Germinal center (tissue), 1 donor: ENCODE measurements around the gene PROSER2.

Source experiments
- DNase-seq: peaks from one replicate; pipeline ENCODE4 v3.0.0; 2012; ENCODE audit warnings: mixed read lengths, low spot score

Gene PROSER2

DNA sequence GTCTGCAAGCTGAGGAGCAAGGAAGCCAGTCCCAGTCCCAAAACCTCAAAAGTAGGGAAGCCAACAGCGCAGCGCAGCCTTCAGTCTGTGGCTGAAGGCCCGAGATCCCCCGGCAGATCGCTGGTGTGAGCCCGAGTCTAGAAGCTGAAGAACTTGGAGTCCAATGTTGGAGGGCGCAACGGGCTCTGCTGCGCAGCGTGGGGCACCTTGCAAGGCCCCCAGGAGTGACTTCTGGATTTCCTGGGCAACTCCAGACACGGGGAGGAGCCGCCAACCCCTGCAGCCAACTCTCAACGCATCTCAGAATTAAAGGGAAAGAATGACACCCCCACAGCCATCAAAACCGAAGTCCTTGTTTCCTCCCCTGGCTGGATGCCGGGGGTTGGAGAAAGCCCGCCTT lies 18.8 kb upstream of the PROSER2 start:
- DNase-seq, result no peak

DNA sequence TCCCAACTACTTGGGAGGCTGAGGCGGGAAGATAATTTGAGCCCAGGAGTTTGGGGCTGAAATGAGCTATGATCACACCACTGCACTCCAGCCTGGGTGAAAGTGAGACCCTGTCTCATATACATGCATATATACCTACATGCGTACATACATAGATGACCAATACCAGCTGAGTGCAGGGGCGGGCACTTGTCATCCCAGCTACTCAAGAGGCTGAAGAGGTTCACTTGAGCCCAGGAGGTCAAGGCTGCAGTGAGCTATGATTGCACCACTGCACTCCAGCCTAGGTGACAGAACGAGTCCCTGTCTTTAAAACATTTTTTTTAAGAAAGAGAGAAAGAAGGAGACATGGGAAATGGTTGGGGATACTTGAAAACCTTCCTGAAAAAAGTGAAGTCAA lies 17.4 kb upstream of the PROSER2 start:
- no peak for DNase-seq

DNA sequence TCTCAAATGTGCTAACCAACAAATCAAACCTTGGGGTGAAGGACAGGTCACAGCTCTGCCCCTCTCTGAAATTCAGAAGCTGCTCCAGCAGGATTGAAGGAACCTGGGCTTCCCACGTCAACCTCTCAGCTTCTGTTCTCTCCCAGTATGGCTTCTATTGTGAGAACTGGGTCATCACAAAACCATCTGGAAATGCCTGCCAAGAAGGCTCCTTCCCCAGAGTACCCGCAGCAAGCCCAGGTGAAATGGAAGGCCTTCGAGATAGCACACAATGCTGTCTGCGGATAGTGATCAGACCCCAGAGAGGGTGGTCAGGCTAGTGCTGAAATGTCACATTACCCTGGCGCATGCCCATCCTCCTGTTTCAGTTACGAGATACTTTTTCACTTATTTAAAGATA lies 16.4 kb upstream of the PROSER2 start:
- no peak for DNase-seq

DNA sequence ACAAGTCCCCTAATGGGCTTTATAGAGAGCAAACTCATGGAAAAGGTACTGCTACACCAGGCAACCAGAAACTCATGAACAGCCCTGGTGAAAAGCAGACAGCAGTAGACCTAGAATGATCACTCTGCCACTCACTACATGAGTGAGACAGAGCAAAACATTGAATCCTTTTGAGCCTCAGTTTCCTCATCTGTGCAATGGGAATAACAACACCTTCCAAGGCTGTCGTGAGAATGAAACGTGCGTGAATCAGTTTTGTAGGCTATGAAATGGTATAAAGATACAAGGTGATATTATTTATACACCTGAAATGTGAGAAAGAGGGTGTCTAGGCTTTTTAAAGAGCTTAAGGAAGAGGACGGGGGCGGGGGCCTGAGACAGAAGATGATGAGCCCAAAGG lies 14.3 kb upstream of the PROSER2 start:
- DNase-seq, result no peak

DNA sequence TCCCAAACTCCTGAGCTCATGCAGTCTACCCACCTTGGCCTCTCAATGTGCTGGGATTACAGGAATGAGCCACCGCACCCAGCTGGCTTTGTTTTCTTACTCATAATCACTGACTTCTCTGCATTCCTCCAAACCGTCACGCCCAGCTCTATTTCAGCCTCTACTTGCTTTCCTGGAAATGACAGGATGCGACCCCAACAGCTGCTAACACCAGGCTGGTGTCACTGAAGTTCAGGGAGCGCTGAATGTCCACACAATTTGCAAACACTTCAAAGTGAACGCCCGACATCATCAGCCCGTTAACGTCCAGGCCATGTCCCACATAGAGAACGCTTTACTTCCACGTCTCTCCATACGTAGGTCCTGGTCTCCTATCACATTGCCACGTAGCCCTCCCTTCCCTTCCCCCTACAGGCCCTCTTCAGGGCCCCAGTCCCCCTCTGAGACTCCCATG lies 12.8 kb upstream of the PROSER2 start:
- DNase-seq, result no peak

DNA sequence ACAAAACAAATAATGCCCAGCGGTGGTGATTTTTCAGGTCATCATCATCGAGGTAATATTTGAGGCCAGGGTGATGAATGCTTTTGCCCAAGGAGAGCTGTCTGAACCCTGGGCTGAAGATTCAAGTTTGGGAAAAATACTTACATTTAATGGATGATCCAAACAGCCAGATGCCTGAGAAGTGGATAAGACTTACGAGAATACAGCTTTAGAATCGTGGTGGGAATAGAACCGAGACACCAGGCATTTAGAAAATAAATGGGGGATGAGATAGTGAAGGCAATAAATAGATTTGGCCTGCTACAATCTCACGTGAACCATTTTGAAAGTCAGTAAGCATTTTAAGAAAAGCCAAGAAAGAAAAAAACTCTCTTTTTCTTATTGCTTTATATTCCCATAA lies 12.2 kb upstream of the PROSER2 start:
- no peak for DNase-seq

DNA sequence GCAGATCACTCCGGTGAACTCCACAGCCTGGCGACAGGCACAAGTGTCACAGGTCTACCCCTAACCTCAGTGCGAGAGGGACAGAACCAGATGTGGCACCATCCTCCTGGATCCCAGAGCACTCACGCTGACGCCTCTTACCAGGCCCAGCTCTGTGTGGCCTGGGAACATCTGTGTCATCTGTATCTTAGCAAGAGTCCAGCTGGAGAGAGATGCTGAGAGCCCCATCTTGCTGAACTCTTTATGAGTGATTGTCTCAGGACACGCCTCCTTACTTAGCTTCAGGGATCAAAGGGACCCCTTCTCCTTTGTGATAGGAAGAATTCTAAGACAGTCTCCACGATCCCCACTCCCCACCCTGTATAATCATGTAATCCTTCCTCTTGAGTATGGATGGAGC lies 10.0 kb upstream of the PROSER2 start:
- no peak for DNase-seq

DNA sequence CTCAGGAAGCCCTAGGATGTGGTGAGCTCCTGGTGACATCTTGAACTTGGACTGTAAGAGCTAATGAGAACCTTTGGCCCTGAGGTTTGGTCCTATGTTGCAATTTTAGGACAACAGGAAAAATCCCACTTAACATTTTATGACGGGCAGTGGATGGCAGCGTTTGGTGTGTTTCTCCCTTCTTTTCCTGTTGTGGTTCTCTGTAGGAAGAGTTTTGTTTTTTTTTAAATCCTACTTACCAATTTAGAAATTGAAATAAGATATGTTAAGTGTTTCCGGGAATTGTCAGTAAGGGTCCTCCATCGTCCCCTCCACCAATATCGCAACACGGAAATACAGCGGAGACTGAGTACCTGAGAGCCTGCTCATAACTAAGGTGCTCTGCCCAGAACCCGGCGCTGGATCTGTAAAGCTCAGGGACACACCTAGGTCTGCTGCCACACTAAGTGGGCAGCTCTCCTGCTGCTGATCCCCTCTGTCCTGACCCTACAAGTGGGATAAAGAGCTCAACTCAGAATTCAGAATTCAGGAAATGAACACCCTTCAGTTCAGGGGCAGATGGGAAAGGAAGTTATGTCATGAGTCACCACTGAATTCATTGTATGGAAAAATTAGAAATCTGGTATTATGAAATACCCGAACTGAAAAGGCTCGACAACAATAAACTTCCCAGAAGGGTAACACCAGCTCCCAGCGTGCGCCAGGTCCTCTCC lies 9.1 kb upstream of the PROSER2 start:
- DNase-seq, result no peak

DNA sequence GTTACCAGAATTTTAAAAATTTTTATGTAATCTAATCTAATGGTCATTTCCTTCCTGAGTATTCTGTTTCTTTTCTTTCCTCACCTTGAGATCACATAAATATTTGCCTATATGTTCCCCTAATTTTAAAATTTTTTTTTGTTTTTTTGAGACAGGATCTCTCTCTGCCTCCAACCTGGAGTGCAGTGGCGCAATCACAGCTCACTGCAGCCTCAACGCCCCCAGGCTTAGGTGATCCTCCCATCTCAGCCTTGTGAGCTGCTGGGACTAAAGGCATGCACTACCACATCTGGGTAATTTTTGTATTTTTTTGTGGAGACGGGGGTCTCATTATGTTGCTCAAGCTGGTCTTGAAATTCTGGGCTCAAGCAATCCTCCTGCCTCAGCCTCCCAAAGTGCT lies 4.1 kb upstream of the PROSER2 start:
- no peak for DNase-seq

DNA sequence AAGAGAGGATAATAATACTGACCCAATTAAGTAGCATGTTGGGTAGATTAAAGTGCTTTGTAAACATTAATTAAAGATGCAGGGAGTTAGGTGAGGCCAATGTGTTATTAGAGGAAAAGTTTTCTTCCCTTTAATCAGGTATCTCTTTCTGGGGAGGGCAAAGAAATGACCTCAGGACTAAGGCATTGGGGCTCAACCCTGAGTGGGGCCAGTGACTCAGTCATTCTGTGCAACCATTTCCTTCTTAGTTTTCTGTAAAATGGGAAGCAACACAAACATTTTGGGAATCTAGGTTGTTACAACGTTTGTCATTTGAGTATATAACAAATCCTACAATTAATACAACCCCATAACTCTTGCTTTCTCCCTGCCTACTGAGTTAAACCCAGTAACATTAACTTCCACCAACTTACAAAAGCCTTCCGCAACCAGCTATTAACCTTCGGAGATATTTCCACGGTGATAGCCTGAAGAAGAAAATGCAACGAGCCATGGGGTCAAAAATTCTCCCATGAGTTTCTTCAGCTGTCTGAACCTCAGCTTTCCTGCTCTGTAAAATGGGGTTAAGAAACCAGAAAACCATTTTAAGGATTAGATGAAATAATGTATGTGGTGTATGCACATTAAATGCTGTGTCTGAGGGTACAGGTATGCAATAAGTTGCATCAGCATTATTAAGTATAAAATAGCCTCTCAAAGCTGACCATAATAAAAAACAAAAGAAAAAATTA lies 965 bp upstream of the PROSER2 start:
- DNase-seq, result no peak

DNA sequence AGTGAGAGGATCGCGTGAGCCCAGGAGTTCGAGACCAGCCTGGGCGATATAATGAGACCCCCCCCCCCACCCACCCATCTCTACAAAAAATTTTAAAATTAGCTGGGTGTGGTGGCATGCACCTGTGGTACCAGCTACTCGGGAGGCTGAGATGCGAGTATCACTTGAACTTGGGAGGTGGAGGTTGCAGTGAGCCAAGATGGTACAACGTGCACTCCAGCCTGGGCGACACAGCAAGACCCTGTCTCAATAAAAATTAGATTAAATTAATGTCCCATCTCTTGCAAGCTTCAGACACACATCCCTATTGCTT lies 391 bp upstream of the PROSER2 start:
- no peak for DNase-seq

DNA sequence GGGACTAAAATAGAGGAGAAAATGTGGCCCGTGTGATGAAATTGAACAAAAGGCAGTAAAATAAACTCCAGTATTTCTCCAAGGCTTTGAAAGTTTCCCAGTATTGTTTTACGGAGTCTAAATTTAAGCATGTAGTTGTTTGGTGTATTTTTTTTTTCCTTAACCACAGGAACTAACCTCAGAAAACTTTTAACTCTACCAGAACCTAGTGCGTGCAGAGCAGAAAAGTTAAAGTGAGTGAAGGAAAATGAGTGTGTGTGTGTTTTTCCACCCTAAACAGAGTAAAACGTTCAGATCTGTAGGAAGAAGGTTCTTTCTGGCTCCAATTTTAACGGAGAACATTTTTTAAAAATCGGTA lies 812 bp downstream of the PROSER2 start:
- no peak for DNase-seq

DNA sequence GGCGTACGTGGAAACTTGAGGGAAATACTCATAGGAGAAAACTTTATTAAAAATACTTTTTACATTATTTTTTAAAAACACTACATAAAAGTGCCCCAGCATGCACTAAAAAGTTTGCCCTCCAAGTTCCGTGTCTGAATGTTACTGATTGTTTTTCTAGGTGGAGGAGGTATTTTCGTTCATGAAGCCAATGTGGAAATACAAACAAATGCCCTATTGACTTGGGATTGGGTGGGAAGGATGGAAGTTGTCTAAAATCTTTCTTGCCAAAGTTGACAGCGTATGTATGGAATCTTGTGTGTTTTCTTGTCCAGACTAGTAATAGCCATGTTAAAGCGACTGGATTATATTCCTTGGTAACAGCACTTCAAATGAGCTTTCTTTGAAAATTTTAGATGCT lies 1.2 kb downstream of the PROSER2 start:
- DNase-seq, result no peak

DNA sequence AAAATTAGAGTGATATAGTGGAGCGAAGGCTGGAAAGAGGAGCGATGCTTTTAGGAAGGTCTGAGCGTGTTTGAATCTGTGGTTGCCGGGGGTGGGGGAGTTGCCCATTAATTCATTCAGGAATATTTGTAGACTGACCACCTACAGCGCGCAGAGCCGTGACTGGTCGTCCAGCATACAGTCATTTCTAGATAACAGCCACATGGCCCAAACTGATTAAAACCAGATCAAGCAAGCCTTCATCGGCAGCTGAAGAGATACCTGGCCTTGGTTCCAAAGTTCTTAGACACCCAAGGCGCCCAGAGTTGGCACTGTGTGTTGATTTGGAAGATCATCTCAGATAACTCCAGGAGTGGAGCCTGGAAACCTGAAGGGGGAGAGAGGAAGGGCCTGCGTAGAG lies 1.7 kb downstream of the PROSER2 start:
- no peak for DNase-seq

DNA sequence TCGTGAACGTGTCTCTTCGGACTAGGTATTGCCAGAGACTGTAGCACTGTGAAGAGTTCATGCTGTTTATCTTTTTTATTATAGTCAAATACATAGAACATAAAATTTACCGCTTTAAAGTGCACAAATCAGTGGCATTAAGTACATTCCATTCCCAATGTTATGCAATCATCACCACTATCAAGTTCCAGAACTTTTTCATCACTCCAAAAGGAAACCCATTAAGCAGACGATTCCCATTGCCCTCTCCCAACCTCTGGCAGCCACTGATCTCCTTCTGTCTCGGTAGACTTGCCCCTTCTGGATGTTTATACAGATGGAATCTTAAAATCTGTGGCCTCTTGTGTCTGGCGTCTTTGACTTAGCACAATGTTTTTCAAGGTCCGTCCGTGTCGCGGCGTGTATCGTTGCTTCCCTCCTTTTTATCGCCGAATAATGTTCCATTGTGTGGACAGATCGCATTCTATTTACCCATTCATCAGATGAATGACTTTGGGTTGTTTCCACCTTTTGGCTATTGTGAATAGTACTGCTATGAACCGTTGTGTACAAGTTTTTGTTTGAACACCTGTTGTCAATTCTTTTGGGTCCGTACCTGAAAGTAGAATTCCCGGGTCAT lies 2.7 kb downstream of the PROSER2 start:
- no peak for DNase-seq

DNA sequence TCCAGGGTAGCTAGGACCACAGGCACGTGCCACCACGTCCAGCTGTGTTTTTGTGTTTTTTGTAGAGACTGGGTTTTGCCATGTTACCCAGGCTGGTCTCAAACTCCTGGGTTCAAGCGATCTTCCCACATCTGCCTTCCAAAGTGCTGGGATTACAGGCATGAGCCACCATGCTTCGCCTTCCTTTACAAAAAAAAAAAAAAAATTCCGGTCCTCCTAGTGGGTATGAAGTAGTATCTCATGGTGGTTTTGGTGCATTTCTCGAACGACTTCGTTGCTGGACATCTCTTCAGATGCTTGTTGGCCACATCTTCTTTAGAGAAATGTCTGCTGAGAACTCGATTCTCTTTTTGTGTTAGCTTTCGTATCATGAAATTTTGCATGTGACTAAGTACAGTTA lies 3.9 kb downstream of the PROSER2 start:
- DNase-seq, result no peak

DNA sequence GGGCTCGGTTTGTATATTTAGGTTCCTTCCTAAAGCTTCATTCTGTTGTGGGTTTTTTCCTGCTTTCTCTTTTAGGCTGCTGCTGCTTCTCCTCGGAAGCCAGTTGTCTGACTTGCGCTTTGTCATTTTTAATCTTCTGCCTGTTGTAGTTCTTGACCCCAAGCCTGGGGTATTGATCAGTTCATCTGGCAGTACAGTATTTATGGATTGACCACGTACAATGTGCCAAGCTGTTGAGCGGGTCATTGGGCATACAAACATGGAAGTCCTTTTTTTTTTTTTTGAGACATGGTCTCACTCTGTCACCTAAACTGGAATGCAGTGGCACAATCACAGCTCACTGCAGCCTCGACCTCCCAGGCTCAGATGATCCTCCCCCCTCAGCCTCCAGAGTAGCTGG lies 4.3 kb downstream of the PROSER2 start:
- DNase-seq, result no peak

DNA sequence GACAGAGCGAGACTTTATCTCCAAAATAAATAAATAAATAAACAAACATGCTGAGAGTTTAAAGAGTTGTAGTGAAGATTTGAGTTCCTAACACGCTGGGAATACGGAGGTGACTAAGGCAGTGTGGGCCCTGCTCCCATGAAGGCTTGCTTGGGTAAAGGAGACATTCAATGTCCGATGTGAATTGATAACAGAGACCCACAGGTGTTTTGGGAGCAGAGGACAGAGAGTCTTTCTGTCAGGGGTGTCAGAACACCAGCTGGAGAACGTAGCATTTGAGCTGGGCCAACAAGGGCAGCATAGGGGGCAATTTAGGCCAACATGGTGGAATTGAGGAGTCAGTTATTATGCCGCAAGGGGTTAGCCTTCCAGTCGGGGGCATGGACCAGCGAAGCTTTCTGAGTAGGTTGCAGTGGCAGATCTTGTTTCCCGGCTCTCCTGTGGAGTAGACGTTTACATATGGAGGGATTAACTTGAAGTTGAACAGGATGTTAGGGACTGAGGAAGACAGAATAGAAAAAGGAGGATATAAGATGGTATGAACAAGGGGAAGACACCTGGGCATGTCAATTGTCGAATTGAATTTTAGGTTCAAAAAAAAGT lies 5.6 kb downstream of the PROSER2 start:
- DNase-seq, result no peak

DNA sequence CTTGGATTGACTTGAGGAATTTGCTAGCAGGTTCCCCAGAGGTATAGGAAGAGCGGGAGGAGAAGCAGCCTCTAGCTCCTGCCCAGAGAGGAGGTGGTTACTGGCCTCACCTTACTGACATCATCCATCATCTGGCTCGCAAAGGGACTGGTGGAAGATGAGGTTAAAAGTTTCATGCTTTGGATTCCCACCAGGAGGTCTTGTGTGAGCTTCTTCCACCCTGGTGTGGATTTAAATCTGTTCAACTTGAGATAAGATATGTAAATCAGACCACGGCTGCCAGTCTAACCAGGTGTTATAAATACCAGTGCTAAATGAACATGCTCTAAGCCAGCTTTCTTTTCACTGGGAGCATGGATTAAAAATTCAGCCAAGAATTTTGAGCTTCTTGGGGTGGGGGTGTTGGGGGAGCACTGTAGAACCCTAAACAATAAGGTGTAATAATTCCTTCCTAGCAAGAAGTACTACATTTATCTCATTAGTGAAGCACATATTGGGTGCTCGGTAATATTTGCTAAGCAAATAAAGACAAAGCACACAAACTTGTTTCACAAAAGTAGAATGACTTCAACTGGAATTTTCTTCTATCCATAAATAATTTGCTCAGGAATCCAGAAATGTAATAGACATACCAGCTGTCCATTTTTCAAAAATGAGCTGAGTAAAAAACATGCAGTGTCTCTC lies 7.8 kb downstream of the PROSER2 start:
- no peak for DNase-seq

DNA sequence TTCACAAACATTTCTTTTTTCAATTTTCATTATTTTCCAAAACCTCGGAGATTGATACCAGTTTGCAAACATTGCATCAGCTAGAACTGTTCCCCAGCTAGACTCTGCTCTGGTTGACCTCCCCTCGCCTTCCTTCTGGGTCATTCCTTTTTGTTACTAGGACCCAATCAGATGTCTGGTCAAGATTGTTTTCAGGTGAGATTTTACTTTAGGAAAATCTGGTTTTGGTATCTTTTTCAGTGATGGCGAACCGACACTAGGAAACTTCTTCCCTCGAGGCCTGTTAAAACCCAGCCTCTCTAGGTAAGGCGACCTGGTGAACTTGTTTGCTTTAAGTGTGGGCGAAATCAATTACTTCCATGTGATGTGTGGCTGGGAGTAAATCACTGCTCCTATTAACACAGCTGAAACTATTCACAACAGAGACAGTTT lies 8.4 kb downstream of the PROSER2 start:
- no peak for DNase-seq

DNA sequence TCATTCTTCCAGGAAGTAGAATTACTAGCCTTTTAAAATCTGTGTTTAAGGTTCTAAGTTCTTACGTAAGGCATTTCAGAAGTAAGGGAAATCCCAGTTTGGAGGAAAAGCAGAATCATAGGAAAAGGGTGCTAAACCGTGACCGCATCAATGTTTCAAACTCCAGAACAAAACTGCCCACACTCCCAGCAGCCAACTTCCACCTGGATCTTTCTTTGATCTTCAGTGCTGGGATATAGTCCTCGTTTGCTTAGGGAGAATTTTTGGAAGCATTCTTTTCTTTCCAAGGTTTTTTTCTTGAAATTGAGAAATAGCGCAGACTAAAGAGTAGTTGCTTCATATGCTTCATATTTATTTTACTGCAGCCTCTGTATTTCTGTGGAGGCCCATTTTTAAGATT lies 8.9 kb downstream of the PROSER2 start:
- DNase-seq, result no peak

DNA sequence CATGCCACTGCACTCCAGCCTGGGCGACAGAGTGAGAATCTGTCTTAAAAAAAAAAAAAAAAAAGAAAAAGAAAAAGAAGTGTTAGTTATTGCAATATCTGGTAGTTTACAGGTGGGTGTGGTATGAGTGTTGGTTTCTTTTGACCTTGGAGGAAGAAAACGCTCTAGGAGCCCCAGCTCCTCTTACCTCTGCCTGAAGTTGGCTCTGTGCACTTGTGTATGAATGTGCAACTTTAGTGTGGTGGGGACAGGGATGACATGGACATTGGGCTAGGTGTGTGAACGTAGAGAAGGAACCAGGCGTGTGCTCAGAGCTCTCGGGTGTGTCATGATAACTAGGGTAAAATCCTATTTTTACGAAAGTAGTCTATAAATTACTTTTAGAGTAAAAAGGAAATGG lies 11.9 kb downstream of the PROSER2 start:
- no peak for DNase-seq

DNA sequence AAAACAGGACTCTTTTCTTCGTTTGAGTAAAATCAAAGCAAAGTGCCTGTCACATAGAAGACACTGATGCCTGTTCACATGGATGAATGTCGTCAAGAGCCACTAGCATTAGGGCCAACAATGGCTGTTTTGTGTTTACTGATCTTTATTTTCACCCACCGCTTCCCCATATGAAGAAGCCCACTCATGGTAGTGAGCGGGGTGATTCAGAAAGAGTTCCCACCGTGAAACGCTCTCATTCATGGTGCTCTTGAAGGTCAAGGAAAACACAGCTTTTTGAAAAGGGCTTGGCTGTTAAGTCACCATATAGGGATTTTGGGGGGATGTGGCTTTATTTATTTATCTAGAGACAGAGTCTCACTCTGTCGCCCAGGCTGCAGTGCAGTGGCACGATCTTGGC lies 12.5 kb downstream of the PROSER2 start:
- DNase-seq, result no peak
